GM19397 (cell line): ENCODE measurements around the gene KRT31.
"Not testable (repeated sequence)": the region's sequence is repeated elsewhere in the genome, so short reads cannot be mapped to it uniquely, and the experiment has no call there.

Experiments
- ATAC-seq: cut with Tn5 transposase; IDR thresholded peaks from one replicate; pipeline ENCODE4 v1.9.1; 2021; ENCODE audit warnings: mild to moderate bottlenecking, moderate library complexity; ENCODE audit not compliant: unreplicated experiment

KRT31 gene

GRCh38 chr17:41418116-41418860, 20.9 kb upstream of the KRT31 start:
- ATAC-seq, result no peak

- no peak for ATAC-seq
Observed at GRCh38 chr17:41417576-41418015, 20.2 kb upstream of the KRT31 start.

- ATAC-seq, result no peak
Observed at GRCh38 chr17:41417127-41417526, 19.7 kb upstream of the KRT31 start.

DNA sequence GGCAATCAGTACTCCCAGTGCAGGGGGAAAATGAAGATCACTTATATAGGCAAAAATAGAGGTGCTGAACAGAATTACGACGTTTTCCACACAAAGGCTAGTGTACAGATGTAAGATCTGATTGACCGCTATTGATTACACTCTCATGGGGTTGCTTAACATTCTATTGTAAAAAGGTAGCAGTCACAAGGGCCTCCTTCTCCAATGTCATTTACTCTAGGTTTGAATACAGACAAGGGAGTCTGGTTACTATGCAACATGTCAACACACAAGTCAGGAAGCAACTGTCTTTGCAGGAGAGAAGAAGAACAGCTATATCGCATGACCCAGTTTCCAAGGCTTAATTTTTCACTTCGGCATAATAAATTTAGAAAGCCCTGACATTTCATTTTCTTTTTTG, 19.1 kb upstream of the KRT31 start:
- no peak for ATAC-seq

GRCh38 chr17:41415833-41416335, 18.5 kb upstream of the KRT31 start:
- no peak for ATAC-seq

GRCh38 chr17:41415411-41415810, 18.0 kb upstream of the KRT31 start:
- no peak for ATAC-seq

- no peak for ATAC-seq
Observed at GRCh38 chr17:41413982-41414381, 16.6 kb upstream of the KRT31 start.

GRCh38 chr17:41413353-41413957, 16.0 kb upstream of the KRT31 start:
- ATAC-seq, result no peak

DNA sequence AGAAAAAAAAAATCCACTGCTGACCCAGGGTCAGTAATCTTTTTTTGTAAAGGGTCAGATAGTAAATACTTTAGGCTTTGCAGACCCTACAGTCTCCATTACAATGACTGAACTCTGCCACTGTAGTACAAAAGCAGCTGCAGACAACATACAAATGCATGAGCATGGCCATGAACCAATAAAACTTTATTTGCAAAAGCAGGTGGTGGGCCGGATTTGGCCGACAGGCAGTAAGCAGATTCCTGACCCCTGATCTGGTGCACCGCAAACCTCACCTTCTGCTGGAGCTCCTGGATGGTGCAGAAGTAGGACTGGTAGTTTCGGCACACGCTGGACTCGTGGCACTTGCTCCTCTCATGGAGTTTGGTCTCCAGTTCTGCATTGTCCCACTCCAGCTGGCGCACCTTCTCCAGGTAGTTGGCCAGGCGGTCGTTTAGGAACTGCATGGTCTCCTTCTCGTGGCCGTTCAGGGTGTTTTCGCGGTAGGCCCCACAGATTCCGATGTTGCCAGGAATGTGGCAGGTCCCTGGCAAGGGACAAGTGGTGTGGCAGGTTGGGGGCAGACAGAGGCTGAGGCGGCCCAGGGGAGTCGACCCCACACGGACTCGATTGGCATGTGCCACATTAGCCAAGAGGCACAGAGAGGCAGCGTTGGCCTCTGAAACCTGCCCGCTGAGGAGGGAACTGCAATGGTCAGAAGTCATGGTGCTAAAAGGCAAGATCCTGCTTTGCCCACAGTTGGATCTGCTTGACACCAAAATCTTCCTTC, 13.8 kb upstream of the KRT31 start:
- ATAC-seq, result no peak

DNA sequence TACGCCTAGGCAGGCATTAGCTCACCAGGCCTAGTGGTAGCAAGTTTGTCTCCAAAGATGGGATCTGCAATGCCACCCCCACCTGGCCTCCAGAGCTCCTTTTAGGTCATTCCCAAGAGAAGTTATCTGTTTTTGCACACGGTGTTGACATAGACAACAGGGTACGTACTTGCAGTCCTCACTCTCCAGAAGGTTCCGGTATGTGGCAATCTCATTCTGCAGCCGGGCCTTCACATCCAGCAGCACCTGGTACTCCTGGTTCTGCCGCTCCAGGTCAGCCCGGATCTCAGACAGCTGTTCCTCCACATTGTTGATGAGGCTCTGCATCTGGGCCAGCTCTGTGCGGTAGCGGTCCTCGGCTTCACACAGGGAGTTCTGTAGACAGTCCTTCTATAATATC, 9.8 kb upstream of the KRT31 start:
- no peak for ATAC-seq

GRCh38 chr17:41406205-41406604, 8.8 kb upstream of the KRT31 start:
- ATAC-seq, result no peak

DNA sequence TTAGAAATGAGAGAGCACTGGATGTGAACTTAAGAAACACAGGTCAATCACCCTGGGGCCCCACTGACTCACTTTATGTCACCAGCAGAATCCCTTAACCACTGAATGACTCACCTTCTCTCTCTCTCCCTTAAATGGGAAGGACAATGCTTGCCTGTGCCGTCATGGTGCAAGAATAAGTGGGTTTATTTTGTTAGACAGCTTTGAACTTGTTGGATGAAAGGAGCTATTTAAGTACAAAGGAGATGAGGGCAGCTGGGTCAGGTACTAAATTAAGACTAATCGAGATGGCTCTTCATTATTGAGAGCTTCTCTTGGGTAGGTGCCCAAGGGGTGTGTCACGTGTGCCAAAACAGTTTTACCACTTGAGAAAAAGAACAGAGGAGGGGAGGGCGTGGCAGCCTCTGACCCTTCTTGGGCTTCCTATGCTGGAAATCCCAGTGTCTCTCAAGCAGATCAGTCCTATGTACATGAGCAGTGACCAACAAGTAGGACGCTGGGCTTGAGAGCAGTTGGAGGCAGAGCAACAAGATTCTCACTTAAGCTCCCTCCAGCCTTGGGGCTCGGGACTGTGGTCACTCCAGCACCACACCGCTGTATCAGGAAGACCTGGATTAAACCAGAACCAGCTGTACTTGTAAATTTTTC, 6.7 kb upstream of the KRT31 start:
- no peak for ATAC-seq

DNA sequence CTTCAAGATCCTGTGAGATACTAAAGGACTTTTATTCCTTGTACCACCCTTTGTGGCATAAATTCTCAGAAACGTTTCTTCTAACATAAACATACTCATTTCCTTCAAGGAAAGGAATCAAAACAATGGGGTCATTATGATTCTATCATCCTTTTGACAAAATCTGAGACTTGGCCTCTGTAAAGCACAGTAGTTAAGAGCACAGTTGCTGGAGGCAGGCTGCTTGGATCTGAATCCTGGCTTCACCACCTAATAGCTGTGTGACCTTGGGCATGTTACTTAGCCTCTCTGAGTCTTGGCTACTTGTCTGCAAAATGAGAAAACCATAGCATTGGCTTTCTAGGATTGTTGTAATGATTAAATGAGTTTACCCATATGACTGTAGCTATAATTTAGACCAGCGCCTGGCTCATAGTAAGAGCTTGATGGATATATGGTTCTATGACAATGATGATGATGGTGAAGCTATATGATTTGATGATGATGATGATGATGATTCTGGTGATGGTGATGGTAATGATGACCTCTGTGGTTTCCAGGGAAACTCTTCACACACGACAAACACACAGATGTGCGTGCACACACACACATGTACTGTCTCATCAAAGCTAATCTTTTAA, 6.1 kb upstream of the KRT31 start:
- ATAC-seq, result no peak

DNA sequence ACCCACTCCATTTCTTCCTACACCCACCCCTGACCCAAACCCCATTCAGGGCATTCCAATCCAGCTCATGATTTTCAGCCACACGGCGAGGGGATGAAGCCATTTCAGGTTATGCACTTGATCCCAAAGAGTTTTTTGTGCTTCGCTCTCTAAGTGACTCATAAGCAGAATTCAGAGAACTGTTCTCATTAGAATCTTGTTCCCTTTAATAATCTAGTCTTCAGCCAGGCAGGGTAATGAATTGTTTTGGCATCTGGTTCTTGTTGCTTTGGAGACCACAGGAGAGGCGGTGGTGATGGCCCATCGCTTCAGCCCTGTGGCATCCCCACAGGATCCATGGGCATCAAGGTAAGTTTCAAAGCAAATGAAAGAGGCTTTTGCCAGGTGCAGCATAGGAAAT, 4.8 kb upstream of the KRT31 start:
- ATAC-seq, result no peak

GRCh38 chr17:41396340-41396739, 1.1 kb downstream of the KRT31 start:
- no peak for ATAC-seq

GRCh38 chr17:41395611-41396010, 1.8 kb downstream of the KRT31 start:
- ATAC-seq, result no peak

DNA sequence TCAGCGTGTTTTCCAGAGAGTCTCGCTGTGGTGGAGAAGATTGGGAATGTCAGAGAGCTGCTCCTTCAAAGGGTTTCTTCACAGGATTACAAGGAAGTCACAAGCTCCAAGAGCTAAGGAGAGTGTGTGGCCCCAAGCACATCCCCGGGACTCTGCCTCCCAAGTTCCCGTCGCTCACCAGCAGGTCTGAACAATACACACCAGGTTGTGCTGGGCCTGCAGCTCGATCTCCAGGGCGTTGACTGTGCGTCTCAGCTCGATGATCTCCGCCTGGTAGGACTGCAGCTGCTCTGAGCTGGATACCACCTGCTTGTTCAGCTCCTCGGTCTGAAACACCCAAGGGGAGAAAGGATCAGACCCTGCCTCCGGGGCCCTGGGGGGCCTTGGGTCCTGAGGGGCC, 2.4 kb downstream of the KRT31 start:
- not testable (repeated sequence) for ATAC-seq

- ATAC-seq, result no peak
Observed at GRCh38 chr17:41394254-41394996, 3.0 kb downstream of the KRT31 start.

DNA sequence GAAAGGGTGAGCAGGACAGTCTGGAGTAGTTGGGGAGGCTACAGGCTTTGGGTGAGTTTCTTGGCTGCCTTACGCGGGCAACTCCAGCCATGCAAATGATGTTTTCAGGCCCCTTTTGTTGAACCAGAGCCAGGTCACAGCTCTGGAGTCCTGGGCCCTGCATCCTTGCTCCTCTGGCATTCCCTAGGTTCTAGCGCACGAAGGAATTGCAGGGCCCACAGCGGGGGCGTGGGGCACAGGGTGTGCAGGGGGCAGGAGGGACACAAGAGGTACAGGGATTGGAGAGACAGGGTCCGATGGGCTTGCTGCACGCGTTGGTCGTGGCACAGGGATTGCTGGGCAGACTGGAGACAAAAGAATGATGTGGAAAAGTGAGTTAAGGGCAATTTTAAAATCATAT, 3.6 kb downstream of the KRT31 start:
- no peak for ATAC-seq

DNA sequence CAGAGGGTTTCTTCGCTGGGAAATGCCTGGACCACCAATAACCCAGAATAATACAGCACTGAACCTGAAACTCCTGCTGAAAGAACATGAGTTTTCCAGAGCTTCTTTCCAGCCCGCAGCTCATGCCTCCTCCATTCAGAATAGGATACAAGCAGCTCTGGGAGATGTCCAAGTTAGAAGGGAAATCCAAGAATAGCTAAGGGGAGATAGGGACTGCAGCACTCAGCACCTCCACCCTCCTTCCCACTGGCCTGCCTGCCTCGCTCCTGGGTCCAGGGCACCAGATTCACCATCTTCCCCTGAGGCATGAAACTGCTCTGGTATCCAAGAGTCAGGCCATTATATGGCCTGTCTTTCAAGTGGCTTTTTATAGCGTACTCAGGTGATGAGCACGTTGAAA, 4.1 kb downstream of the KRT31 start:
- ATAC-seq, result no peak
